HG03575 (cell line): ENCODE data around the gene KRTAP4-12.
"Not testable (repeated sequence)": the region's sequence is repeated elsewhere in the genome, so short reads cannot be mapped to it uniquely, and the experiment has no call there.

Source experiments
- ATAC-seq: cut with Tn5 transposase; IDR thresholded peaks from one replicate; pipeline ENCODE4 v1.9.1; 2021; ENCODE audit not compliant: unreplicated experiment, insufficient number of reproducible peaks, low FRiP score; ENCODE audit errors: extremely low read depth

The KRTAP4-12 gene

DNA sequence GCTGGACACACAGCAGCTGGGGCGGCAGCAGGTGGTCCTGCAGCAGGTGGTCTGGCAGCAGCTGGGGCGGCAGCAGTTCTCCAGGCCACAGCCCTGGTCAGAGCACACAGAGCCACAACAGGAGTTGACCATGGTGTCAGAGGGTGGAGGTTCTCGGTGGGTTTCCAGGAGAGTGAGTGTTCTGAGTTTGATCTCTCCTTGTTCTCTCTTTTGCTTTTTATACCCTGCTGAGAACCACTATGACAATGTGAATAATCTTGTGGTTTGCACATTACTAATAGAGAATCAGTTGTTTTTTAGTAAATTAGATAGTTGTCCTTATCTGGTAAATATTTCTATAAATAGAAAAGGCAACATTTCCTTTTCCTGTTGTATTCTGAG is at the start of gene KRTAP4-12:
KRTAP4-12 (minus strand) TSS at position 192 of the 381 bp plus-strand sequence; CDS start at position 132, 60 bp downstream.
- ATAC-seq = not testable (repeated sequence)

DNA sequence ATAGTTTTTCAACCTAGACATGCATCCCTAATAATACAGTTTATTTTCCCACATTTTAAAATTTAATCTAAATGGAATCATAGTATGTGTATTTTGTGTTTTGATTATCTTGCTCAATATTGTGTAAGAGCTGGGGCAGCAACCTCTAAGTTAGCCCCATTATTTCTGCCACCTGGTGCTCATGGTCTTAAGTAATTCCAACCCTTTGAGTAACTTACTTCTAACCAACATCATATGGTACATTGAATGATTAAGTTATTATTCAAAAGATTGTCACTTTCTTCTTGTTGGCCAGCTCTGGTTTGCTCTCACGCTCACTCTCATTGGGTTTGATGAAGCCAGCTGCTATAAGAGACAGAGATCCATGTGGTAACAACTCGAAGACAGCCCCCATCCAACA is 47.9 kb upstream of the KRTAP4-12 start:
- no peak for ATAC-seq

DNA sequence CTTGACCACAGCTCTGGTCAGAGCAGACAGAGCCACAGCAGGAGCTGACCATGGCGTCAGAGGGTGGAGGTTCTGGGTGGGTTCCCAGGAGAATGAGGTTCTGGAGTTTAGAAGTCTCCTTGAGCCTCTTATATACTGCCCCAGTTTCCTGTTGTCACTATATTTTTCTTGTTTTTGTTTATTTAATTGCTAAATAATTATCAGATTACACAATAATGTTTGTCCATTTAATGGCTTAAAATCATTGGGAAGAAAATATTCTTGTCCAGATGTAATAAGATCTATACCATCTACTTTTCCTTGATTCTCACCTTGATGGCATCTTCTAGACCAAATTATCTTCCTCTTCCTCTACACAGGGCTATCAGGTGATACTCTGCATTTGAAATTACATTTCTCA is 44.1 kb upstream of the KRTAP4-12 start, which contains the start of gene KRTAP4-3:
KRTAP4-3 (minus strand) TSS at position 101 of the 400 bp plus-strand sequence; CDS start at position 52, 49 bp downstream.
- ATAC-seq = no peak

DNA sequence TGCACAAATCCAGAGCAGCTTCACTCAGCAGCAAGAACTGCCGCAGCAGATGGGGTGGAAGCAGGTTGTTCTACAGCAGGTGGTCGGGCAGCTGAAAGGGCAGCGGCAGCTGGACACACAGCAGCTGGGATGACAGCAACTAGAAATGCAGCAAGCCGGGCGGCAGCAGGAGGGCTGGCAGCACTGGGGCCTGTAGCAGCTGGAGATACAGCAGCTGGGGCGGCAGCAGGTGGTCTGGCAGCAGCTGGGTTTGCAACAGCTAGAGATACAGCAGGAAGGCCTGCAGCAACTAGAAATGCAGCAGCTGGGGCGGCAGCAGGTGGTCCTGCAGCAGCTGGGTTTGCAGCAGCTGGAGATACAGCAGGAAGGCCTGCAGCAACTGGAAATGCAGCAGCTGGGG is 43.6 kb upstream of the KRTAP4-12 start:
- no peak for ATAC-seq

DNA sequence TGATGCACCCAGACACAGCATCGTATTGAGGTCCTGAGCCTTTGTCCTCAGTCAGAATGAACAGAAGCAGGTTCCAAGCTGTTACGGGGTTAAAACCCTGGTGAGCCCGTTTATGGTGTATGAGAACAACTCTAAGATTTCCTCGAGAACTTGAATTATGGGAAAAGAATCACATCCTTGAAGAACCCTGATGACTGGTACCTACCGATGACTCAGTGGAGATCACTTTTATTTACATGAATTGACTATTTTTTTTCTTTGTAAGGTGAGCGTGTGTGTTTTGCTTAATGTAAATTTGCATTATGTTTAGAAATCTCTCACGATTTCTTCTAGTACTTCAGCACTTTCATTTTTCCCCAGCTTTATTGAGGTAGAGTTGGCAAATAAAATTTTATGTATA is 39.8 kb upstream of the KRTAP4-12 start:
- no peak for ATAC-seq

DNA sequence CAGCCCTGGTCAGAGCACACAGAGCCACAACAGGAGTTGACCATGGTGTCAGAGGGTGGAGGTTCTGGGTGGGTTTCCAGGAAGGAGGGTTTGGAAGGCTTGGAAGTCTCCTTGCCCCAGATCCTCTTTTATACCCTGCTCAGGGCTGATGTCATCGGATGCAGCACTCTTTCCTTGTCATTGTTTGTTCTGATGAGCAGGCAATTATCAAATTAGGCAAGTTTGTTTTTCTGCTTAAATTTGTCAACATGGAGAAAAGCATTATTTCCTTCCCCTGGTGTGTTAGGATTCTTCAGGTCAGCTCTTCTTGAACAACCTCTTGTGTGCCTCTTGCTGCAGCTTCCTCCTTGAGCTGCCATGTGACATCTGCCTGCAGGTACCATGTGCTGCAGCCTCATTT is 36.7 kb upstream of the KRTAP4-12 start, which contains the start of gene KRTAP4-4:
KRTAP4-4 (minus strand) TSS at position 101 of the 400 bp plus-strand sequence; CDS start at position 44, 57 bp downstream.
- no peak for ATAC-seq

DNA sequence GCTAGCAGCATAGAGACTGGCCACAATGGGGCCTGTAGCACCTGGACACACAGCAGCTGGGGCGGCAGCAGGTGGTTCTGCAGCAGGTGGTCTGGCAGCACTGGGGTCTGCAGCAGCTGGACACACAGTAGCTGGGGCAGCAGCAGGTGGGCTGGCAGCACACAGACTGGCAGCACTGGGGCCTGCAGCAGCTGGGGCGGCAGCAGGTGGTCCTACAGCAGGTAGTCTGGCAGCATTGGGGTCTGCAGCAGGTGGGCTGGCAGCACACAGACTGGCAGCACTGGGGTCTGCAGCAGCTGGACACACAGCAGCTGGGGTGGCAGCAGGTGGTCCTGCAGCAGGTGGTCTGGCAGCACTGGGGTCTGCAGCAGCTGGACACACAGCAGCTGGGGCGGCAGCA is 36.2 kb upstream of the KRTAP4-12 start:
- not testable (repeated sequence) for ATAC-seq

DNA sequence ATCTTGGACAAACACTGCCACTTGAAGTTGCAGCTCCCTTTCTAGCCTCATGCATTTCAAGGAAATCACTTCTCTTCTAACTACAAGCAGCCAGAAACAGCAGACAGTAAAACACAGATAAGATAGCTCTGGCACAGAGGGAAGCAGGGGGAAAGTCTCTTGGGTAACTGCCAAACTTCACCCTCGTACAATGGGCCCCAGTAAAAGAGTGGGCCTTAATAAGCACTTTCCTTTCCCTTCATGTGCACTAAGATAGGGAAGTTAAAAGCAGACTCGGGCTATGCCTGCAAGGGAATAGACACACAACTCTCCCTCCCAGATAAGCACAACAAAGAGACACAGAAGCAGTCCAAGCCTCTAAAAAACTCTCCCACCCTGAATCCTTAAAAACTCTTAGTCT is 29.9 kb upstream of the KRTAP4-12 start:
- ATAC-seq = no peak

DNA sequence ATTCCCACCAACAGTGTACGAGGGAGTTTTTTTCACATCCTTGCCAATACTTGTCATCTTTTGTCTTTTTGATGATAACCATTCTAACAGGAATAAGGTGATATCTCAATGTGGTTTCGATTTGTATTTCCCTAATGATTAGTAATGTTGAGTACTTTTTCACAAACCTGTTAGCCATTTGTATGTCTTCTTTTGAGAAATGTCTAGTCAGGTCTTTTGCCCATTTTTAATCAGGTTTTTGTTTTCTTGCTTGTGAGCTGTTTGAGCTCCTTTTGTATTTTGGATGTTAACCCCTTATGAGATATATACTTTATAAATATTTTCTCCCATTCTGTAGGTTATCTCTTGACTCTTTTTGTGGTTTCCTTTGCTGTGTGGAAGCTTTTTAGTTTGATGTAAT is 27.5 kb upstream of the KRTAP4-12 start:
- ATAC-seq = no peak

DNA sequence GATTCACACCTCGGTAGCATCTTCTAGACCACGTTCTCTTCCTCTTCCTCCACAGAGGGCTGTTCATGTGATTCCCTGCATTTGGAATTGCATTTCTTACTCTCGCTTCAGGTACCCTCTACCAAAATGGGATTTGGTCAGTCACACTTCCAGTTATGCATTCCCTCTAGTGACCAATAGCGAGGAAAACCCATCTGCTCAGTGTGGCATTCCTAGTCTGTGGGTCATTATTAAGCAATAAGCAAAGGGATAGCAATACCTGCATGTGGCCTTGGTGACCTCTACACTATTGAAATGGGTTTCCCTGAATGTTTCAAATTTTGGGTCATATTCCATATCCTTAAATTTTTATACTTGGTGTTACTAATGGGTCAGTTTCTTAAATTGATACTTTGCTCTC is 26.0 kb upstream of the KRTAP4-12 start:
- no peak for ATAC-seq

DNA sequence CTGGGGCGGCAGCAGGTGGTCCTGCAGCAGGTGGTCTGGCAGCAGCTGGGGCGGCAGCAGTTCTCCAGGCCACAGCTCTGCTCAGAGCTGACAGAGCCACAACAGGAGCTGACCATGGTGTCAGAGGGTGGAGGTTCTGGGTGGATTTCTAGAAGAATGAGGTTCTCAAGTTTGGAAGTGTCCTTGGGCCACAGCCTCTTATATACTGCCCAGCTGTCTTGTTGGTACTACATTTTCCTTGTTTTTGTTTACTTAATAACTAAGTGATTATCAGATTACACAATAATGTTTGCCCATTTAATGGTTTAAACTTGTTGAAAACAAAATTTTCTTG is 25.6 kb upstream of the KRTAP4-12 start, which contains the start of gene KRTAP4-5:
KRTAP4-5 (minus strand) TSS at position 174 of the 334 bp plus-strand sequence; CDS start at position 116, 58 bp downstream.
- no peak for ATAC-seq

DNA sequence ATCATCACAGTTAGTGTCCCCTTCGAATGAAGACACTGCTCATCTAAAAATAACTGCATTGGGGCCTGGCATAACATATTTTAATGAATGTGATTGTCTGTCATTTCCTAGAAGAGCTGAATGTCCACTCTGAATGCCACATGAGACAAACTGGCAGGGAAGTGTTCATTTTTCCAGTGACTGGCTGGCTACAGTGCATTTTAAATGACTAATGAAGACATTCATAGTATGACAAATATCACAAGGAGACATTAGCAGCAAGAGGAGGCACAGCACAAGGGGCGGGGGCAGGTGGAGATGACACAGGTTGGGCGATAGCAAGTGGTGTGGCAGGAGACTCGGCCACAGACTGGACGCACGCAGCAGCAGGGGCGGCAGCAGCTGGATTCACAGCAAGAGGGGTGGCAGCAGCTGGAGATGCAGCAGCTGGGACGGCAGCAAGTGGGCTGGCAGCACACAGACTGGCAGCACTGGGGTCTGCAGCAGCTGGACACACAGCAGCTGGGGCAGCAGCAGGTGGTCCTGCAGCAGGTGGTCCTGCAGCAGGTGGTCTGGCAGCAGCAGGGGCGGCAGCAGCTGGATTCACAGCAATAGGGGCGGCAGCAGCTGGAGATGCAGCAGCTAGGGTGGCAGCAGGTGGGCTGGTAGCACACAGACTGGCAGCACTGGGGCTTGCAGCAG is 25.1 kb upstream of the KRTAP4-12 start:
- ATAC-seq = not testable (repeated sequence)

DNA sequence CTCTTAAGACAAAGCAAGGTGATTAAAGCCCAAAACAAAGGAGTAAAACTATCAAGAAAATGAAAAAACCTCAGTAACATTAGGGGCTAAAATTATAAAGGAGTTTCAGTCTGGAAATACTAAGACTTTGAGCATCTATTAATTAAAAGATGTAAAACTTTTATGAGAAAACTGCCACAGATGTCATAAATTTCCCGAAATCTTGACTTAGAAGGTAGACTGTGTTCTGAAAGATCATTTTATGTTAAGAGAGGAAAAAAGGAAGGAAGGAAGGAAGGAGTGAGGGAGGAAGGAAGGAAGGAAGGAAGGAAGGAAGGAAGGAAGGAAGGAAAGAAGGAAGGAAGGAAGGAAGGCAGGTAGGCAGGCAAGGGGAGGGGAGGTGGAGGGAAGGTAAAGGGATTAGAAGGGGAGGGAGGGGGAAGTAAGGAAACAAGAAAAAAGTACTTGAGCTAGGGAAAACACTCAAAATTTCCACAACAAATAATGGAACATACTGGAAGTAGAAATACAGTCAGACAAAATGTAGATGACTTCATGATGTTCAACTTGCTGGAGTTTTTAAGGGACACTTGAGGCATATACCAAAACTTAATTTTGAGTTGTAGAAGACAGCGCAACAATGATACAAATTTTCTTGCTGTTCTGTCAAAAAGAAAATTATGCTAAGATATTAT is 23.7 kb upstream of the KRTAP4-12 start:
- ATAC-seq = no peak

DNA sequence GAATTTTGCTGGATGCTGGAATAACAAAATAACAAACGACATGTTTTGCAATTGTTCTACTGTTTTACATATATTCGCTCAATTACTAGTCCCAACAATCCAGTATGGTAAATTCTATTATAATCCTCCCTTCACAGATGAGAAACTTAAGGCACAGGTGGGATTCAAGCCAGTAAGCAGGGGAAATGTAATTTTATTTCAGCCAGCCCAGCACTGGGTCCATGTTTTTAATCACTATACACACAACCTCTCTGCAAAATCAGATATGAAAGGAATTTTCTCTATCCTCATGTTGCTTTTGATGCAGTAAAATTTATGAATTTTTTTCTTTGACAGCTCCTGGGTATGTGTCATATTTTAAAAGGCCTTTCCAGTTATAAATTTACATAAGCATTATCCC is 21.3 kb upstream of the KRTAP4-12 start:
- no peak for ATAC-seq

DNA sequence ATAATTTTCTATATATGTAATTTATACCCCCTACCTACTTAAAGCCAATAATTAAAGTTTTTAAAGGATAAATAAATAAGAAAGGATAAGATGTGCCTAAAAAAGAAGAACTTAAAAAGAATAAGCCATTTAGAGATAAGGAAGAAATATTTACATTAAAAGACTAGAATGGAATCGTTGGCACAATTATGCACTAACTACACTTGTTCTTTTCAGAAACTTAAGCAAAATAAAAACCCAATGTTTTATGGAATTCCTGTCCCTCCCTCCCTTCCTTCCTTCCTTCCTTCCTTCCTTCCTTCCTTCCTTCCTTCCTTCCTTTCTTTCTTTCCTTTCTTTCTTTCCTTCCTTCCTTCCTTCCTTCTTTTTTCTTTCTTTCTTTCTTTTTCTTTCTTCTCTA is 20.9 kb upstream of the KRTAP4-12 start:
- no peak for ATAC-seq

DNA sequence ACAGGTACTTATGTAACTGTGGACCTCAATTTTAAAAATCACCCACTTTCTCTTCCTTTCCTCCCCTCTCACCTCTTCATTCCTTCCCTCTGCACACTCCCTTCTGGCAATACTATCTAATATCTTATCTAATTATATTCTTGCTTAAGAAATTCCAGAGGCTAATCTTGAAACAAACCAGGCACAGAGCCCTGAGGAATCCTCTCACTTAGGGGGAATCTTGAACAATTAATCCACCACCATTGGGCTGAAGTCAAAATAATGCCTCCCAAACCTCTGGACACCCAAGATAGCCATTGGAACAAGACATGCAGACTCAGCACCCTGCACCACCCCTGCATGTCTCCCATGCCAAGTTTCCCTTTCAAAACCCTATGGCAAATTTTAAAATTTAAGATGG is 17.4 kb upstream of the KRTAP4-12 start:
- ATAC-seq = no peak

DNA sequence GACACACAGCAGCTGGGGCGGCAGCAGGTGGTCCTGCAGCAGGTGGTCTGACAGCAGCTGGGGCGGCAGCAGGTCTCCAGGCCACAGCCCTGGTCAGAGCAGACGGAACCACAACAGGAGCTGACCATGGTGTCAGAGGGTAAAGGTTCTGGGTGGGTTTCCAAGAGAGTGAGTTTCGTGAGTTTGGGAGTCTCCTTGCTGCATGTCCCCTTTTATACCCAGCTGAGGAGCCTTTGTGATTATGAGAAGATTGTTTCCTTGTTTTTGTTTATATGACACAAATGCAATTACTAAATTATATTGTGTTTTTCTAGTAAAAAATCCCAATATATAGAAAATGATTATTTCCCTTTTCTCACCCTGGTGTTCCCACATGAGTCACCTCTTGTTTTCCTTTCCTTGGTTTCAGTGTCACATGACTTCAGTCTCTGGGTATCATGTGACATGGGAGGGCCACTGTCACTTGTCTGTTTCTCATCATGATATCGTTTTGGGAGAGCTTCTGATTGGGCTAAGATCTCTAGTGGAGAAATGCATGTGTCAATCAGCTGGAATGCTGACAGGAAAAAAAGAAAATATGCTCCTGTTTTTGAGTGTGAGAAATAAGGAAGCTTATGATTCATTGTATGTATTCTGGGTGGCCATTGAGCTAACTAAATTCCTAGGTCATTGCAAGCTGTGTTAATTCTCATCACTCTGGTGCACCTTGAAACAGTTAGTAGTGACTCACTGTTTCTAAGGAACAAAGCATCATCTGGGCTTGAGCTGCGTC is 16.6 kb upstream of the KRTAP4-12 start, which contains the start of gene KRTAP4-6:
KRTAP4-6 (minus strand) TSS at position 185 of the 772 bp plus-strand sequence; CDS start at position 128, 57 bp downstream.
- no peak for ATAC-seq

DNA sequence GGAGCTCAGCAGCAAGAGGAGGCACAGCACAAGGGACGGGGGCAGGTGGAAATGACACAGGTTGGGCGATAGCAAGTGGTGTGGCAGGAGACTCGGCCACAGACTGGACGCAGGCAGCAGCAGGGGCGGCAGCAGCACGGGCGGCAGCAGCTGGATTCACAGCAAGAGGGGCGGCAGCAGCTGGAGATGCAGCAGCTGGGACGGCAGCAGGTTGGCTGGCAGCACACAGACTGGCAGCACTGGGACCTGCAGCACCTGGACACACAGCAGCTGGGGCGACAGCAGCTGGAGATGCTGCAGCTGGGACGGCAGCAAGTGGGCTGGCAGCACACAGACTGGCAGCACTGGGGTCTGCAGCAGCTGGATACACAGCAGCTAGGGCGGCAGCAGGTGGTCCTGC is 15.9 kb upstream of the KRTAP4-12 start:
- not testable (repeated sequence) for ATAC-seq

DNA sequence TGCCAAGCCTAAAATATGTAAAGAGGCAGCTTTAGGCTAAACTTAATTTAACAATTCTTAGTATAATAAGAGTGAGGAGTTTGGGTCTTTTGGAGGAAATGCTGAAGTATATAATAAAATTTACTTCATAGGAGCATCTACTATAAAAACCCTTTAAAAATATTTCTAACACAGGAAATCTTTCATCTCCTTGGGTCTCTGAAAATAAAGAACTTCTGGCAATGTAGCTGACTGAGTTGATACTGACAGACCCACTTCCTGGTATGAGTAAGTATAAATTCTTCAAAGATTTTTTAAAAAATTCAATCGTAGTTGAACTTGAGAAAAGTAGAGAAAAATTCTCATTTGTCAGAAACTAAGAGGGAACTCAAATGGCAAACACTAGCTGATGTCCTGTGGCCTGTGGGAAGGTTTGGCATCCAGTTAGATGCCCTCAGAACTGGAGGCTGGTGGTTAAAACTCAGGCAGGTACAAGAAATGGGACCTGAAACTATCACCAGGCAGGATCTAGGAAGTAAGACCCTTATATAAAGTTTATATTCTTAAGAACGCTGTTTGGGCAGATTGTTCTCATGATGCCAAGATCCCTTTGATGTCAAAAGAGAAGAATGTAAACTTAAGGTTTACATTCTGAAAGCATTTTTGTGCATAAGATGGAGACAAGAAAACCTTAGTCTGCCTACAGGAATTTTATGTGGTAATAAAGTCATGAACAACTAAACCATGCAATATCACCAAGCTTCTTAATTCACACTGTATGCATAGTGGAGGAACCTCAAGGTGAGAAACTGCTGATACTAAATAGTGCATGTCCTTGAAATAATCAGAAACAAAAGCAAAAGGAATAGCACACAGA is 10.1 kb upstream of the KRTAP4-12 start:
- no peak for ATAC-seq
